Stimulated activated CD8-positive, alpha-beta memory T cell treated with anti-CD3 and anti-CD28 coated beads, Interleukin-2, amount 100 ng/mL, for 1 hour (primary cell): ENCODE data around the gene ALDH8A1.

Experiments
- DNase-seq, 2 donors: peaks; one replicate each; pipeline ENCODE4 v3.0.0-alpha.2; 2020; ENCODE audit warnings: low read depth in 2 of 2

The ALDH8A1 gene

GRCh38 chr6:134951494-134952263 lies 1.8 kb upstream of the ALDH8A1 start:
- DNase-seq: no peak

GRCh38 chr6:134950482-134950881 lies 581 bp upstream of the ALDH8A1 start:
- DNase-seq: no peak

- DNase-seq: no peak
Measured at GRCh38 chr6:134948691-134949090, 1.2 kb downstream of the ALDH8A1 start.

GRCh38 chr6:134948142-134948541 lies 1.8 kb downstream of the ALDH8A1 start:
- DNase-seq: no peak

- no peak for DNase-seq
Measured at GRCh38 chr6:134945045-134945444, 4.9 kb downstream of the ALDH8A1 start.

GRCh38 chr6:134943522-134944111 lies 6.3 kb downstream of the ALDH8A1 start:
- no peak for DNase-seq

GRCh38 chr6:134938896-134939295 lies 11.0 kb downstream of the ALDH8A1 start:
- peak in 1 of 2 donors; percentile 21 for DNase-seq

GRCh38 chr6:134937426-134937825 lies 12.5 kb downstream of the ALDH8A1 start:
- no peak for DNase-seq

GRCh38 chr6:134936931-134937330 lies 13.0 kb downstream of the ALDH8A1 start:
- DNase-seq: no peak

- no peak for DNase-seq
Measured at GRCh38 chr6:134936476-134936875, 13.4 kb downstream of the ALDH8A1 start.

- no peak for DNase-seq
Measured at GRCh38 chr6:134934793-134935485, 15.0 kb downstream of the ALDH8A1 start.

- no peak for DNase-seq
Measured at GRCh38 chr6:134932535-134933470, 17.1 kb downstream of the ALDH8A1 start.

GRCh38 chr6:134932098-134932497 lies 17.8 kb downstream of the ALDH8A1 start:
- no peak for DNase-seq

GRCh38 chr6:134930463-134930862 lies 19.4 kb downstream of the ALDH8A1 start:
- DNase-seq: no peak

GRCh38 chr6:134928151-134928900 lies 21.6 kb downstream of the ALDH8A1 start:
- DNase-seq: no peak

GRCh38 chr6:134925800-134926199 lies 24.1 kb downstream of the ALDH8A1 start:
- no peak for DNase-seq

GRCh38 chr6:134921721-134922261 lies 28.1 kb downstream of the ALDH8A1 start:
- no peak for DNase-seq

- DNase-seq: no peak
Measured at GRCh38 chr6:134921276-134921675, 28.6 kb downstream of the ALDH8A1 start.

GRCh38 chr6:134920422-134920821 lies 29.5 kb downstream of the ALDH8A1 start:
- DNase-seq: no peak

- no peak for DNase-seq
Measured at GRCh38 chr6:134918418-134918961, 31.4 kb downstream of the ALDH8A1 start.
